COLO829 (cell line): ENCODE data around the gene CA10.

Experiments
- DNase-seq: peaks from one replicate; pipeline ENCODE4 v3.0.0; 2012; ENCODE audit warnings: low spot score

CA10 gene

DNA sequence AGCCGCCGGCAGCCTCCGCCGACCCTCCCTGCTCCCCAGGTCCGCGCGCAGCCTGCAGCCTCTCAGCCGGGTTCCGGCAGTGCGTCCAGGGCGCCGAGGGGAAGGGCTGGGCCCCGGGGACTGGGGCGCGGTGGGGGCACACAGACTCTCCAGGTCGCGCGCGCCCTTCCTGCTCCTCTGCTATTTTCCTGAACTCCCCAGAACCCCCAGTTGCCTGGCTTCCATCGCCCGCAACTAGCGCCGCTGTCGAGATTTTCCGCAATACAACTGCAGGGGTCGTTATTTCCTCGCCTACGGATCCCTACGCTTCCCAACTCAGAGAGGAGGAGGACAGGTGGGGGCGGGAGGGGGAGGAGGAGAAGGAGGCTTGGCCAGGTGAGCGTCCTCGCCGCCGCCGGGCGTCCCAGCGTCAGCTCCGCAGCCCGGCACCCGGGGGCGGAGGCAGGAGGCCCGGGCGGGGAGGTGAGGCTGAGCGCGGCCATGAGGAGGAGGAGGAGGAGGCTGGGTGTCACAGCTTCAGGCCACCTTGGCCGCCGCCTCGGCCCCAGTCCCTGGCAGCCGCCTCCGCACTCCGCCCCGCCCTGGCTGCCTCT lies at the start of gene CA10:
CA10 (minus strand) TSS at position 265 of the 593 bp plus-strand sequence.
- DNase-seq: no peak

DNA sequence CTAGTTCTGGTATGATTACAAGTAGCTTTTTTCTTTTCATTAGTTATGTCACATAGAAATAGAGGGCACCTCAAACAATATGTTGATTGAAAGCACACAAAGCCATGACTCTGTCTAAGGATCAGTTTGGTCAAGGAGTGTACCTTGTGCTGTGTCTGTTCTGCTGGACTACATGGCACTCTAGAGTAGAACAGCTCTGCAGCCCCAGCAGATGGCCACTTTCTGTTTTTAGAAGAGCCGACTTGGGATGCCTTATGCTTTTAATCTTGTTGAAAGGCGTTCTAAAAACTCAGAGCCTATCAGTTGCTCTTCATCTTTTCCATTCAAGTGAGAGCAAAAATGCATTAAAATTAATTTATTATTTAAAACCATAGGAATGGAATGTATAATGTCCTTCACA lies 49.3 kb upstream of the CA10 start:
- no peak for DNase-seq

DNA sequence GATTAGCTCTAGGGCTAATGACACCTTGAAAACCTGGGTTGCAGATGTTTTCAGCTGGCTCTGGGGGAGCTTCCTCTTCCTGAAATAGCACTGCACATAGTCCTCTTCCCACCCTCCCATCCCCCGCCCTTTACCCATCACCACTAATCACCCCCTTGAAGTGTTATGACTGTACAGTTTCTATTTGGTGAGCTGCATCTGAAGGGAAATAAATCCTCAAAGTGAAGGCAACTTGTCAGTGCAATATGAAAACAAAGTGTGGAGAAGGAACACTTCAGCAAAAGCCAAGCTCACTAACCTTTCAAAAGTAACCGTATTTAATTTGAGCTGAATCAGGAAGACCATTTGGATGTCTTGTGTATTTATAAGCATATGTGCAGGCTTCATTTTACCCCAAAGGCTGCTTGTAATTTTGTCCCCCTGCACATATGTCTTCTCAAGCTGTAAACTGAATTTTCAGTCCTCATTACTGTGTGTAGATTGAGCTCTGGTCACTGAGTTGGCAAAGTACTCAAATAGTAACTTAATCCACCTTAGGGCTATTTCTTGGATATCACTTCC lies 44.1 kb upstream of the CA10 start:
- DNase-seq: no peak

DNA sequence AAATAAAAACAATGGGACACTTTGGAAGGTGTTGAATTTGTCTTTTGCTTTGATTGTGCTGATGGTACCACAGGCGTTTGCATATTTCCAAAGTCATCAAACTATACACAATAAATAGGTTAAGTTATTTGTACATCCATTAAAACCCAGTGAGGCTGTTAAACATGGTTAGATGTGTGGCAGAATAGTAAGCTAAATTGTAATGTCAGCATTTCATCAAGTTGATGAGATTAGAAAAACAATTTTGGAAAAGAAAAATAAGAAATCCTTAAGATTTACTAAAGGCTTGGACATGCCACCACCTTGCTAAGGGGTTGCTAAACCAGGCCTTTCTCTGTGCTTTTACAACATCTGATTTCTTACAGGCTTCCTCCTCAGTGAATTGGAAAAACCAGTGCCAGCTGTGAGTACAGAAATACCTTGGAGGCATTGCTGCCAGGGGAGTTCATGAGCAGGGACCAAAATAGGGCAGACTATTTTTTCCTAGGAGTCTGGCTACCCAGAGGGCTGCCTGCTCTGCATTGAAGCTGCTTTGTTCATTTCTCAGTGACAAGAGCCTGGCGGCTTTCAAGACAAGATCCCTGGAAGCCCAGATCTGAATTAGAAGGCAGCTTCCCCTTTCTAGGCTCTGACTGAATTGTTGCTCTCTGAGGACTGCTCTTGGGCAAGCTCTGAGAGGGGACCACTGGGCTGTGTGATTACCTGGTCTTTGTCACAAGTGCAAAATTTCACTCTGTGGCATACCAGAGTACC lies 43.4 kb upstream of the CA10 start:
- no peak for DNase-seq

DNA sequence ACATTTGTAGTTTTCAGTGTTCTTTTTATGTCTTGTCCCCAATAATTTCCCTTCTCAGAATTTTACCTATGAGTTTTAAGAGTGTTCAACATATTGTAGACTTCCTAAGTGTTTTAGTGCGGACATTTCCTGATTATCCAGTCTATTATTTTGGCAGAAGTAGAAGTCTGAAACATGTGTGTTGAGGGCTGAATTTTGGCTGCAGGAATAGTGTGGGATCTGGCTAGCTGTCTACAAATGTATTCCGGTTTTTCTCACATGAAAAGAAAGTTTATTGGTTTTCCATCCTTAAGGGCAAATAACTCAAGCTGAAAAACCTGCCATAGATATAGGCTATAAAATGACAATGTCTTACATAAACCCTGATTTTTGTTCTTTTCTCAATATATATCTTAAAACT lies 33.0 kb upstream of the CA10 start:
- no peak for DNase-seq

DNA sequence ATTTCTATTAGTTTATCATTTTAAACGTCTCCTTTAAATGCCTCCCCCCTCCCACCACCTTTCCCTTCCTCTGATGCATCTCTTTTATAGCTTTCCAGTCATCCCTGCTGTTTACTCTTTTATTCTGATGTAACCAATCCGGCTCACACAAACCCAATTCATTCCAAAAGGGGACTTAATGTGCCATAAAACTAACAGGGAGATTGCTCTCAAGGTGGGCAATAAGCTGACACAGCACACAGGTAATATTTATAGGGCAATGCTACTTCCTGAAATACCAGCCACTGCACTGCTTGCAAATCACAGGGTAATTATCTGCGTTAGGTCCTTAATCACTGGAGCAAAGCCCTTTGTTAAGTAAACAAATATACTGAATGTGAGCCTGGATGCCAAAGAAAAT lies 23.3 kb upstream of the CA10 start:
- no peak for DNase-seq

DNA sequence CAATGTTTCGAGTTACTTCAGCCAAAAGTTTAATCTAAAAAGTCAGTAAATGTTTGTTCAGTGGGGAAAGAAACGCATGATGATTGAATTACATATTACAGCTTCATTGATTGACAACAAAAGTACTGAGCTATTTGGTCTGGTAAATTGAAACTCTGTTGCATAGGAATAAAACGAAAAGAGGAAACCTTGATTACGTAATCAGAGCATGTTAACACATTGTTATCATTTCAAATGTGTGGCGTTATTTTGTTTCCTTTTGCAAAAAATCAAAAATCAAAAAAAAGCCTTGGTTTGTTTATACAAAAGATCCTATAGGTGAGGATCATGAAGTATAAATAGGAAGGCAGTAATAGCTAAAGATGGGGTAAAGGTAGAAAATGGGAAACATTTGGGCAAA lies 19.5 kb upstream of the CA10 start:
- no peak for DNase-seq

DNA sequence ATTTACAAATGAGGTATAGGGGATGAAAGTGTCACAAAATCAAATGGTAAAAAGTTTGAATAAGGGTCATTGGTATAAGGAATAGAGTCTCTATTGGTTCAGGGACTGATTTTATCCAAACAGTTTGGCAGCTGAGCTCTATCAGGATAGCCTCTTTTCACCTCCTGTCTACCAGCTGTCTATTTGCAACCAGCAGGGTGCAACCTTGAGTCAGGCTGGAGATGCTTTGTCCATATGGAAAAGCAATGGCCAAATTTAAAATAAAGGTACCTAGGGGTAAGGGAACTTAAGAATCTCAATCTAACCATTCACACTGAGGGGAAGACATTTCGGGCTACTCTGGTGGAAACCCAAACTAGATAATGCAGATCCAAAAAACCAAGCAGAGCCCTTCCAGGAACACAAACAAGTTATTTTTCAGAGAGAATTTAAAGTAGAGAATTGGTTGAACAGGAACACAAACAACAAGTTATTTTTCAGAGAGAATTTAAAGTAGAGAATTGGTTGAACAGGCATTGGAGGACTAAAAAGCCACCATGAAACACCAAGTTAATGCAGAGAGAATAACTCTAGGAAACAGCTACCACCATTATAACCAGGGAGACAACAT lies 12.6 kb upstream of the CA10 start:
- peak; percentile 45 for DNase-seq

DNA sequence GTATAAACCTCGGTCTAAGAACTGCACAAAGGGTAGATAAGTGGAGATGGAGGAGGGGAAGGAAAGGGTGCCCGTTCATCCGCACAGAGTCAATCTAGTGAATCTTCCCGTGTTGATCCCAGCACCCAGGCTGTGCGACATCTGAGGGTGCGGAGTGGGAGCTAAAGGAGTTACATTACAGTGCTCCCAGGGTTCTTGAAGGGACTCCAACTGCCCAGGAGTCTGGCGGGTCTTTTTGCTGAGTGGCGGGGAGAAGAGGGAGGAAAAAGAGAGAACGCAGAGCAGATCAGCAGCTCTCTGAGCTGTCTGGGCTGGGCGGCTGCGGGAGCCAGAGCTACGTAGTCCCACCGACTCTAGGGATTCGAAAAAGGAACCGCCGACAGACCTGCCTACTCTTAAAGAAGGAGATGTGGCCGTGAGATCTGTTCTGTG lies 1.6 kb upstream of the CA10 start:
- no peak for DNase-seq

DNA sequence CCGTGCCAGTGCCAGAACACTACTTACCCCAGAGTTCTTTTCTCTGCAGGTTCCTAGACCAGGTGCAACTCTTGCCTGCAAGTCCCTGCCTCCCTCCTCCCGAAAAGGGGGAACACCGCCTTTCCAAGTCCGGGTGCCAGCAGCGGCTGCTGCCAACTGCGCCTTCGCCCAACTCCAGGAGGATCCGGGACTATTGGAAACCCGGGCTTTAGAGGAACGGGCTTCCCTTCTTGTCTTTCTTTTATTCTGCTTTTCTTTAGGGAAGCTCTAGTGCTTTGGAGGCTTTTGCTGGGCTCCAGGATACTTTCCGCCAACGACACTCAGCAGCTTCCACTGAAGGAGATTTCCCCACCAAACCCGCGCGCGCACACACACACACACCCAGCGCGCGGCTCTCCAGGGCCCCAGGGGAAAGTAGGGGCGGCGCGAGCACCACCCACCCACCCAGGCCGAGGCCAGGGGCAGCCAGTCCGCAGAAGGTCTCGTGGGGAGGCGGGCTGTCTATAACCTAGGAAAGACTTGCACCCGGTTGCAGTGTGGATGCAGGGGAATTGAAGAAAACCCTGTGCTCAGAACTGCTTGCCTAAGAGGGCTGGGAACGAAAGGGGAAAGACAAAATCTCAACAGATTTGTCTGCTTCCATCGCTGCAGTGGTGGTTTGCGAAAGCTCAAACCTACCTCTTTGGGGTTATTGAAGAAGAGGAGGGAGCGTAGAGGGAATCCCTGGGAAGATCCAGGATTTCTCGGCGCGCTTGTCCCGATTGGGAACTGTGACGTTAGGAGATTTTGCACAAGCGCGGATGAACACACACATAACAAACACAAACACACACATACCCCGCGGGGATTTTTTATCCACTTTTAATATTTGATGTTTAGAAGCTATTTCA lies 977 bp upstream of the CA10 start:
- DNase-seq: no peak

DNA sequence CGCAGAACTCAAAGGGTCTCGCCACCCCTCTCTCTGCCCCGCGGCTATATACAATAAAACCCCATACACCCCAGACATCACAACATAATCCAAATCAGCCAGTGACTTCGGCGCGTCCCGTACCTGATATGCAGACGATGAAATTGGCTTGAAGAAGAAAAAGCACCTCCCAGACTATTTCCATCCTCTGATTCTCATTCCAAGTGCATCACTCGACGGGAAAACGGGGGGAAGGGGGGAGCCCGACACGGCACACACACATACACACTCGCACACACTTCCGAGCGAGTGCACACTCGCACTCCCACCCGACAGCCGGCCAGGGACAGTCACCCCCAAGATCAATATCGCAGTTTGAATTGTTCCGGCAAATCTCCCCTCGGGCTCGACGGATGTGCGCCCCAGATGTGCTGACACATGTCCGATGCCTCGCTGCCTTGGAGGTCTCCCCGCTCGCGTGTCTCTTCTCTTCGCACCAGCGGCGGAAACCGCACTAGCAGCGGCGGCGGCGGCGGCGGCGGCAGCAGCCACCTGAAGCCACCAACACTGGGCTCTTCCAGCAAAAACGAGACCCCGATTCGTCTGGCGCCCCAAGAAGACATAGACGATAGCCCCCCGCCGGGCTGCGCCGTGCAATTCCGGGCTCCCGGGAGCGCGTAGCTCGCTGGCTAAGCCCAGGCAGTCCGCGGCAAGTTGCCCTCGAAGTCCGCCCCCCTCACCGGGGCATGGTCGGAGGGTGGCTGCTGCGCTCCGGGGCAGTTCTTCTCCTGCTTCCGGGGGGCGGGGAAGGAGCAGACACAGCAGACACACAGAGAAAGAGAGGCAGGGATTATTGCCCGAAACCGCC lies 688 bp downstream of the CA10 start:
- no peak for DNase-seq

DNA sequence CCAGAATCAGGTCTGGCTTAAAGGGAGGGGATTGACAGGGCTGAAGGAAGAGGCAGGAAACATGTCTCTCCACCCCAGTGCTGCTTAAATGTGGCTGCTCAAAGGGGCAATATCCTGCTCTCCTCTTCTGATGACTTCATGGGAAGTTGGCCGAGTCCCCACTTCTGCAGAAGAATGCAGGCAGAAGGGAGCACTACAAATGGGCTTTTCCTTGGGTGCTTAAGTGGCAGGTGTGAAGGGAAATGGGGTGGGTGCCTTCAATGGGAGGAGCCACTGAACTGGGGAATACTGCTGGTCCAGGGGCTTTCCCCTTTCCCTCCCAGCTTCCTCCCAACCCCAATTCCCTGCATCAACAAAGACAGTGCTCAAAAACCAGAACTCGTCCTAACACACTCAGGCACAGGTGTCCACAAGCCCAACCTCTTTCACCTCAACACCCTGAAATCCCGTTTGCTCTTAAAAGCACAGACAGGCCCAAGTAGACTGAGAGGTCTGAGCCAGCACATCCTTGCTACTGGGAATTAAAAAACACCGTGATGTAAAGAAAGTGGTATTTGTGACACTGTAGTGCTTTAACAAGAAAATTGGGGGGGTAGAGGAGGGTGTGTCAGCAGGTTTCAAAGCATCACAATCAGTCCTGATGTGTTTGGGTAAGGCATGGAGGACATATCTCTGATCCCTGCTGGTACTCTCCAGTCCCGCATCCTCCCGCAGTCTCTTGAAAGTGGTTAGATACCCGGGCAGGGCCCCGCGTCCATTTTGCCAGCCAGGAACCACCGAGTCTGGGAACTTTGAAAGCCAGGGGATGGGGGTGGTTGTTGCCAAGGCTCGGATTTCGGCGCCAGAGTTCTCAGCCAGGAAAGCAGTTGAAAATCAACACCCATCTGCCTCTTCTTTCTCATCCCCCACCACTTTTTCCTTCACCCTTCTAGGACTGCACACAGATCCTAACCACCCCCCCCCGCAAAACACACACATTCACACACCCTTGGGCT lies 1.6 kb downstream of the CA10 start:
- no peak for DNase-seq

DNA sequence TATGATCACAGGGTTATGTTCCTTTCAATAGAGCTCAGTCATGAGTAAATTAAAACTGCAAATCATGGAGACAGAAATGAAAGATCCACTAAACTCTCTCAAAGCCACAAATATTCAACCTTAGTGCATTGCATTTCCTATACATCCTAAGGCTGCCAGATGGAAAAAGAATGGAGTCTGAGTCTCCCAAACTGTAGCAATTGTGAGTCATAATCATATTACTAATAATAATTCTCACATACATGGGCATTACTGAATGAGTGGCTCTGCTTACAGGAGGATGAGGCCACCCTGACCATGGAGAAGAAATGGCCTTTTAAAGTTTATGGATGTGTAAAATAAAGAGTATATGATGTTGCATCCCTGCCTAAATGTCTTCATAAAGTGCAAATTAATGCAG lies 3.2 kb downstream of the CA10 start:
- peak; percentile 7 for DNase-seq

DNA sequence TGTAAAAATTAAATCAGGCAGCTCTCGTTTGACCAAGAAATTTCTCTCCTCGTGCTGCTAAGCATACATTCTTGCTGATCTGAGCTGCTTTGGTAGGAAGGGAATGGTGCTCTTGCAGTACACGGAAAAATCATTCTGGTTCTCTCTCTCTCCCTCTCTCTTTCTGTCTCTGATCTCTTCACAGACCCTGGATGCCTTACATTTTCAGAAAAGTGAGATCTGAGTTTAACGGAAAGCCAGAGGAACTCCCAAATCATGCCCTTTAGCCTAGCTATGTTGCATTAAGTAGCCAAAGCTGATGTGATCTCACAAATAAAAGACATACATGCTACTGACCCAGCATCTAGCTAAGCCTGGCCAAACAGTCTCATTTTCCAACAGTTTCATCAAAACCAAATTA lies 4.0 kb downstream of the CA10 start:
- DNase-seq: no peak

DNA sequence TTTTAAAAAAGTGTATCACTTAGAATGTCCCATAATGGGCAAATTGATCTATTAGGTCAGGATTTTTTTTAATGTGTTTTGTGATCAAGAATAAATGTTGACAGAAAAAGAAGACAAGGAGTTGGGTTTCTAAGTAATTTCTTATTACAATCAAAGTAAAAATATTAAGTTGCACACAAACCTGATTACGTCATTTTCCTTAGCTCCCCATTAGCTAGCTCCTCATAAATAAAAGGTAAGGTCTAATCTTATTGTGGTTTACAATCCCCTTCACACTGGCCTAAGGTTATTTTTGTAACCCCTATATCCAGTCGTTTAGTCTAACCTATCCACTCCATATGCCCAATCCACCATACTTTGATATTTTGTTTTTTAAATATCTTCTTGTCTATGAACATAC lies 7.6 kb downstream of the CA10 start:
- DNase-seq: no peak

DNA sequence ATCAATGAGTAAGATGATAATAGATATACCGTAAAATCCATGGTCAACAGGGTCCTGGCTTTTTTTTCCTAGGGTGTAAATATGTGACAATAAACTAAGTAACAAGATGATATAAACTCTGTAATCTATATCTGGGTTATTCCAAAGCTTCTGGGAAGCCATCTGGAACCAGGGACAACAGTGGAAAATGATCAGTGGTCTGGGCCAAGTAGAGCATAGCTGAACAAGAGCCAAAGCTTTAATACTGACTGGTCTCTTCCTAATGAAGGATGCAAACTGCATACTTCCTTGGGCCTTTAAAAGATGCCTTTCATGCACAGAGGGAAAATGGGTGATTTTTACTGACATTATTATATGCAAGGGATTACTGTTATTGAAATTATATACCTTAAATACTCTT lies 8.9 kb downstream of the CA10 start:
- DNase-seq: no peak

DNA sequence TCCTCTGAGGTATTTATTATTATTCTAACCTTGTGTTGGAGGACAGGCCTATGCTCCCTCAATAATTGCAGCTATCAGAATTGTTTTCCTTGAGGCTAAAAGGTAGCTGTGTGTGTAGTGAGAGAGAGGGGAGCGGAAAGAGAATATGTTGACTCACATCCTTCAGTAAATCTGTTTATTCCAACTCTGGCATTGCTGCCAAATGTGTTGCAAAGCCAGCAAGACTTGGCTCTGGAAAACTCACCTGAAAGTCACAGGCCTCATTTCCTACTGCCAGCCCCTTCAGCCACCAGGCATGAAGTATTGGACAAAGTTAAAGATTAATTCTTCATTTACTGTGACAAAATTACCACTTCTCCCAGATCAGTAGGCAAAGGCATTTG lies 9.6 kb downstream of the CA10 start:
- no peak for DNase-seq

DNA sequence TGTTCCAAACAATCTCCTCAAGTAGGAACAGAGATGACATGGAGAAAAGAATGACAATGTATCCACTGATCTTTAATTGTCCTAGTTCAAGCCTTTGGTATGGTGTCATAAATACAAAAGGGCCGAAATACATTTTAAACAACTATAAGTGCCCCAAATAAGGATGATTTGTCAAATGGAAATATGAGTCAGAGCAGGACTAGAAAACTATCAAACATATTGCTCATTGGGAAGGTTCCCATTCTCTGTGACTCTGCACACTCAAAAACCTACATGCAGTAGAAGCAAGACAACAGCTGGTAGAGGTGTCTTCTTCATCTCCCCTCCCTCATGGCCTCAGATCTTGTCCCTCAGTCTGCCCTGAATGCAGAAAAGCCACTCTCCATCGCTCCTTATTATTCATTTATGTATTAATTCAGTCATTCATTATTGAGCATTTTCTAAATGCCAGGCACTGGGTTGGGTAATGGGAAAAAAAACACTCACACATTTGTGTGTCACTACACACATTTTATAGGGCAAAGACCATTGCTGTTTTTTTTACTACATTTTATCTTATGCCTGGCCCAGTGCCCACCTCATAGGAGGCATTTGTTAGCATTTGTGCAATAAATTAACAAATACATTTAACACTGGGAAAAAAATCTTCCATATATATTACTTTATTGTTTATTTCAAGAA lies 10.1 kb downstream of the CA10 start:
- DNase-seq: no peak

DNA sequence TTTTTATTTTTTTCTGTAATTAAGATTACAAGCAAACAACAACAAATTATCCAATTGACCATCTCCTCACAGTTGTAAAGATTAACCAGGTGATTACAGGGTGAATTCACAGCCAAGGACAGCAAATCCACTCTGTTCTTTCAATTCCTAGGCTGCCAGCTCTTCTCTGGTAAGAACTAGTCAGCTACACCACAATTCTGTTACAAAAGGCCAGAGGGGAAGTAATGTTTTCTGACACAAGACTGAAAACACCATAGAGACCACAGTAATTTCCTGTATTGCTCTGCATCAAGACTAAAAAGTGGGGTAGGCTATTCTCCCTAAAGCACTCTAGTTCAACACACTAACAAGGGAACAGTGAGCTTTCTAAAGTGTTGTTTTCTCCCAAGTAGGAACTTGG lies 10.6 kb downstream of the CA10 start:
- no peak for DNase-seq

DNA sequence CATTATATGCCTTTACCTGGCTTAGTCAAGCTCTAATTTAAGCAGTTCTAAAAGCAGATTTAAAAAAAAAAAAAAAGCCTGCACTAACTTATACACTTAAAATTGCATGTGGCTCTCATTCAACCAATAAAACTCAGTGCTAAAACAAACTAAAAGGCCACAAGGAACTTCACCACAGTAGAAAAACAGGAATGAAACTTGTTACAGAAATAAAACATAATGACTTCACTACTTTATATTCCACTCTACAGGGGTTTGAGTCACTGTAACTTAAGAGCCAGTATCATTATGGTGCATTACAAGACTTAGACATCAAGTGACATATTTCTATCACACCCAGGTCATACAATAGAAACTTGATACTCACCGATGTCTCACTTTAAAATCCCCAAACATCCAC lies 11.1 kb downstream of the CA10 start:
- DNase-seq: no peak
